GM12878 (cell line): ENCODE measurements around the gene MRPL20. TPM values are rescaled to one million over a fixed set of nuclear protein-coding genes. Genes with fewer than 3 reads are reported as not detected.

Experiments used
- ATAC-seq: fragments of 200-7000 bp; cut with Tn5 transposase; 3 replicates; pipeline ENCODE4 v1.9.1; 2020; ENCODE audit warnings: mild to moderate bottlenecking, moderate library complexity
- BruUV-seq: library from RNA; stranded (reverse); fragments of 400-500 nt; replicated peaks from 2 replicates; lab custom pipeline; 2021; lab: Mats Ljungman, UMichigan
- CTCF ChIA-PET: fragments of 300-600 bp; sonication (Branson Sonifier 250); formaldehyde crosslinking; extraction: SDS; loops from one replicate; lab custom pipeline; 2021; ENCODE audit warnings: inconsistent platforms; lab: Yijun Ruan, JAX
- POLR2A ChIA-PET: fragments of 350-600 bp; formaldehyde crosslinking; extraction: SDS; loops from one replicate; lab custom pipeline; 2021; ENCODE audit warnings: inconsistent platforms; lab: Charles Lee
- RAD21 ChIA-PET: fragments of 300-600 bp; sonication (Branson Sonifier 250); formaldehyde crosslinking; loops from one replicate; lab custom pipeline; 2023; ENCODE audit warnings: antibody characterized with exemption; ENCODE audit not compliant: unreplicated experiment; lab: Charles Lee
- SMC1A ChIA-PET: fragments of 300-600 bp; sonication (Branson Sonifier 250); formaldehyde crosslinking; loops from one replicate; lab custom pipeline; 2023; ENCODE audit not compliant: unreplicated experiment, uncharacterized antibody; lab: Charles Lee
- DNase-seq: peaks from one replicate; pipeline ENCODE4 v3.0.0-alpha.2; 2011; ENCODE audit warnings: low read depth, low spot score
- FAIRE-seq: peaks from 3 replicates; lab custom pipeline; 2011; peaks lifted over from hg19 to GRCh38; lab: Jason Lieb, UNC
- H2AFZ ChIP-seq: 2 replicates; pipeline ENCODE4 v1.6.0; 2011; ENCODE audit warnings: low read depth, low read length, control low read depth; ENCODE audit not compliant: control insufficient read depth
- H3K27ac ChIP-seq: 2 replicates; pipeline ENCODE4 v1.5.1; 2011; ENCODE audit warnings: control low read depth; ENCODE audit not compliant: control insufficient read depth, insufficient read depth
- H3K27me3 ChIP-seq, 2 experiments: replicated peaks in 1 of 2; 2 replicates each; pipeline versions ENCODE4 v1.6.0 to v1.6.1; 2011; ENCODE audit warnings: low read length in 1 of 2; ENCODE audit not compliant: control insufficient read depth in 2 of 2, insufficient read depth in 2 of 2
- H3K36me3 ChIP-seq, 2 experiments: 2 replicates each; pipeline ENCODE4 v1.5.1; 2011; ENCODE audit warnings: low read length in 1 of 2; ENCODE audit not compliant: control insufficient read depth in 2 of 2, insufficient read depth in 2 of 2
- H3K4me1 ChIP-seq: 2 replicates; pipeline ENCODE4 v1.6.1; 2011; ENCODE audit warnings: mild to moderate bottlenecking, low read length, moderate library complexity, mixed read lengths; ENCODE audit not compliant: control insufficient read depth, insufficient read depth
- H3K4me2 ChIP-seq: 2 replicates; pipeline ENCODE4 v1.6.0; 2011; ENCODE audit warnings: control low read depth; ENCODE audit not compliant: control insufficient read depth, insufficient read depth
- H3K4me3 ChIP-seq: fragments of 200-600 bp; sonication (generic); 2 replicates; pipeline ENCODE4 v1.5.1; 2016
- H3K79me2 ChIP-seq: 2 replicates; pipeline ENCODE4 v1.6.0; 2011; ENCODE audit warnings: low read length; ENCODE audit not compliant: control insufficient read depth, insufficient read depth
- H3K9ac ChIP-seq: 2 replicates; pipeline ENCODE4 v1.8.0; 2011; ENCODE audit warnings: low read length, control low read depth, mixed read lengths; ENCODE audit not compliant: control insufficient read depth, insufficient read depth
- H3K9me3 ChIP-seq: replicated peaks from 3 replicates; pipeline ENCODE4 v1.5.1; 2011; ENCODE audit warnings: mild to moderate bottlenecking, low read length; ENCODE audit not compliant: control insufficient read depth, insufficient read depth
- H4K20me1 ChIP-seq: 2 replicates; pipeline ENCODE4 v1.6.0; 2011; ENCODE audit not compliant: control insufficient read depth, insufficient read depth
- BACH1 ChIP-seq: fragments of 450-650 bp; IDR thresholded peaks from 2 replicates; pipeline ENCODE4 v1.6.1; 2017; ENCODE audit warnings: mild to moderate bottlenecking, borderline replicate concordance
- CBX5 ChIP-seq: sonication (generic); IDR thresholded peaks from 2 replicates; pipeline ENCODE4 v1.6.1; 2016; ENCODE audit warnings: low read depth, moderate library complexity, mild to moderate bottlenecking, inconsistent platforms
- DPF2 ChIP-seq: fragments of 450-650 bp; IDR thresholded peaks from 2 replicates; pipeline ENCODE4 v1.6.1; 2017; ENCODE audit warnings: mild to moderate bottlenecking
- FOXK2 ChIP-seq: fragments of 450-650 bp; IDR thresholded peaks from 2 replicates; pipeline ENCODE4 v1.6.1; 2017; ENCODE audit warnings: mild to moderate bottlenecking, moderate library complexity
- FOXM1 ChIP-seq: IDR thresholded peaks from 2 replicates; pipeline ENCODE4 v1.6.1; 2012; ENCODE audit warnings: low read depth, mild to moderate bottlenecking, inconsistent platforms, low read length, moderate library complexity
- GATAD2B ChIP-seq: fragments of 450-650 bp; conservative IDR thresholded peaks from 2 replicates; pipeline ENCODE4 v1.6.1; 2017; ENCODE audit warnings: low read depth, mild to moderate bottlenecking, moderate library complexity
- MEF2B ChIP-seq: fragments of 450-650 bp; IDR thresholded peaks from 2 replicates; pipeline ENCODE4 v1.6.1; 2018; ENCODE audit warnings: mild to moderate bottlenecking, moderate library complexity; ENCODE audit not compliant: partially characterized antibody, poor library complexity, severe bottlenecking
- PAX8 ChIP-seq: fragments of 450-650 bp; IDR thresholded peaks from 2 replicates; pipeline ENCODE4 v1.6.1; 2017; ENCODE audit warnings: mild to moderate bottlenecking, moderate library complexity
- POLR2AphosphoS2 ChIP-seq: IDR thresholded peaks from 2 replicates; pipeline ENCODE4 v1.6.1; 2011; ENCODE audit warnings: low read depth, mild to moderate bottlenecking, low read length, improper control_type of control experiment, moderate library complexity
- TBL1XR1 ChIP-seq: IDR thresholded peaks from 2 replicates; pipeline ENCODE4 v1.6.1; 2012; ENCODE audit warnings: low read depth, low read length, improper control_type of control experiment
- ZBED1 ChIP-seq: IDR thresholded peaks from 2 replicates; pipeline ENCODE4 v1.6.1; 2016; ENCODE audit warnings: borderline replicate concordance
- ZNF24 ChIP-seq: fragments of 450-650 bp; IDR thresholded peaks from 2 replicates; pipeline ENCODE4 v1.6.1; 2017; ENCODE audit warnings: antibody characterized with exemption, mild to moderate bottlenecking
- ZNF622 ChIP-seq: fragments of 450-650 bp; IDR thresholded peaks from 2 replicates; pipeline ENCODE4 v1.6.1; 2017; ENCODE audit warnings: mild to moderate bottlenecking, inconsistent platforms
- ZSCAN29 ChIP-seq: fragments of 450-650 bp; IDR thresholded peaks from 2 replicates; pipeline ENCODE4 v1.6.1; 2017; ENCODE audit warnings: mild to moderate bottlenecking, moderate library complexity
- ZZZ3 ChIP-seq: IDR thresholded peaks from 2 replicates; pipeline ENCODE4 v1.6.1; 2011; ENCODE audit warnings: low read depth; ENCODE audit not compliant: control insufficient read depth, insufficient read length
- WGBS: methylation state at CpG from one replicate; pipeline ENCODE4 v1.1.6; 2016; ENCODE audit warnings: low lambda C conversion rate; ENCODE audit not compliant: insufficient replicate concordance, insufficient coverage; ENCODE audit errors: missing lambda C conversion rate; 5-methylcytosine and 5-hydroxymethylcytosine counted together
- in situ Hi-C: fragments of 300-500 bp; cut with MboI; formaldehyde crosslinking; loops from 9 replicates; pipeline ENCODE4 v1.14.3; 2018; ENCODE audit warnings: mixed read lengths
- intact Hi-C: fragments of 100-400 bp; cut with micrococcal nuclease; formaldehyde crosslinking; loops from one replicate; pipeline ENCODE4 v1.14.2; 2022; ENCODE audit not compliant: unreplicated experiment
- polyA plus RNA-seq, 11 experiments: library from polyadenylated mRNA; depleted of rRNA in 4 of 11; unstranded in 6 of 11; stranded (reverse) in 5 of 11; fragments of >200 nt; fragmentation: Nextera tagmentation in 4 of 11; fragmentation: Illumina TruSeq in 1 of 11; extraction: Ambion mirVana in 4 of 11; extraction: Trizol in 1 of 11; gene quantifications; 1 replicate in 1 of 11; 2 replicates in 10 of 11; pipeline versions ENCODE4 v1.2.1 to v1.2.3, GENCODE V29; 2011 to 2016; ENCODE audit warnings: inconsistent platforms in 2 of 11, missing spikeins in 2 of 11, low read depth in 1 of 11
- total RNA-seq, 4 experiments: library from RNA; depleted of rRNA in 3 of 4; stranded (reverse); fragments of >200 nt in 3 of 4; fragmentation: Illumina TruSeq in 1 of 4; extraction: Trizol in 1 of 4; gene quantifications; 2 replicates each; pipeline versions ENCODE4 v1.2.1 to v1.2.3, GENCODE V29; 2013 to 2021
- TF ChIP-seq, protein P1 (sequence below): IDR thresholded peaks from 2 replicates; pipeline ENCODE4 v1.6.1; 2012; ENCODE audit warnings: low read depth, low read length, improper control_type of control experiment

MRPL20 gene
- total and polyA plus RNA-seq, 10 of the 15 experiments (the other 5 are each of a cell fraction or from before 2014, with no cell fraction given), result 129 to 525 (median 255) TPM

DNA sequence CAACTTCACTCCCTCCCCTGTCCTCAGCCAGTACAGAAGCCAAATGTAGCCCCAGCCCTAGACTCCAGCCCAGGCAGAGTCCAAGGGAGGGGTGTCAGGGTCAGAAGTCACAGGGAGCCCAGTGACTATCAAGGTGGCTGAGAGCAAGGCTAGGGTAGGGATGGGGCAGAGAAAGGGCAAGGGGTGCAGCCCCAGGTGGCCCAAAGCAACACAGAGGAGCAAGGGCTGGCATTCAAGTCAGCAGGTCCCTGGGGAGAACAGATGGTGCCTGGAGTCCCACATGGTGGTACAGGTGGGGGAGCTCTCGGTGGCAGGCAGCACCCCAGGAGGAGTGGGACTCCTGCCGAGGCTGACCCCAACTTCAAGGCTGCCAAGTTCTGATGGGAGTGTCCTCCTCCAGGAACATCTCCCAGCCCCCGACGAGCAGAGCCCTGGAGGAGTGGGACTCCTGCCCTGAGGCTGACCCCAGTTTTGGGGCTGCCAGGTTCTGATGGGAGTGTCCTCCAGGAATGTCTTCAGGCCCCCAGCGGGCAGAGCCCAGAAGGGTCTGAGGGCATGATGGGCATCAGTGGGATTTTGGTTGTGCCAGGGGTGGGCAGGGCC is 54.2 kb downstream of the MRPL20 start:
- ATAC-seq (no peak), FAIRE-seq (no peak)
- H3K4me3 ChIP-seq, result no peak overlapping the region
- BruUV-seq, result no TSS peak
- H3K9ac ChIP-seq, result no peak overlapping the region
- peaks cover 0 to 3% of the 10 kb centered on the region in 2 experiments; a peak in 2 of 4 replicates for H3K27me3 ChIP-seq
- peaks cover 2% of the 10 kb centered on the region for H3K79me2 ChIP-seq
- no peak overlapping the region for H3K4me2 ChIP-seq
- TF ChIP-seq, protein P1, sequence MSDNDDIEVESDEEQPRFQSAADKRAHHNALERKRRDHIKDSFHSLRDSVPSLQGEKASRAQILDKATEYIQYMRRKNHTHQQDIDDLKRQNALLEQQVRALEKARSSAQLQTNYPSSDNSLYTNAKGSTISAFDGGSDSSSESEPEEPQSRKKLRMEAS, result no peak
- TF ChIP-seq MEF2B (peak; percentile 34), ZBED1 (no peak), FOXM1 (no peak), BACH1 (no peak), PAX8 (no peak), ZNF24 (no peak), FOXK2 (no peak), CBX5 (no peak), ZNF622 (no peak), POLR2AphosphoS2 (peak; percentile 38; the same call in 1 of the 2 replicates), TBL1XR1 (no peak), DPF2 (no peak), GATAD2B (no peak), ZZZ3 (no peak), ZSCAN29 (no peak)
- TF ChIP-seq, all 136 proteins: peak for 2
- no peaks in the 10 kb centered on the region for H4K20me1 ChIP-seq
- no peak overlapping the region for H2AFZ ChIP-seq
- no peaks in the 10 kb centered on the region for H3K36me3 ChIP-seq
- in situ Hi-C loops, result no loop called here
- intact Hi-C loops, result no loop called here
- ChIA-PET POLR2A (no interaction called here), CTCF (interaction anchor here (1.8 kb wide), 1 partner anchor 19 kb away, joined by 10 read pairs; no protein-coding TSS in a partner anchor), RAD21 (no interaction called here), SMC1A (no interaction called here)
- no peak overlapping the region for H3K27ac ChIP-seq
- no peak for DNase-seq
- WGBS, result 40% methylated on average over 5 of the region's 5 CpGs
- no peaks in the 10 kb centered on the region for H3K9me3 ChIP-seq
- H3K4me1 ChIP-seq, result peaks cover 2% of the 10 kb centered on the region; the same call in 1 of the 2 replicates

Other genes starting within 250 kb of the MRPL20 start
Only the 7 nearest of the 27 such genes appear.
- 23.5 and 31.1 TPM in 2 replicates for gene DVL1, start 57.9 kb downstream of the MRPL20 start, total RNA-seq (2014; rRNA removed)
- gene DVL1, start 57.9 kb downstream of the MRPL20 start, total RNA-seq (2014; rRNA removed; fragmentation: Illumina TruSeq; extraction: Trizol), result 6.1 and 7.5 TPM in 2 replicates
- gene DVL1, start 57.9 kb downstream of the MRPL20 start, total RNA-seq (2021), result 29.8 and 30.8 TPM in 2 replicates
- gene DVL1, start 57.9 kb downstream of the MRPL20 start, polyA plus RNA-seq (2011; rRNA removed), result 3.6 and 7.3 TPM in 2 replicates
- 0.48 and 1.6 TPM in 2 replicates for gene DVL1, start 57.9 kb downstream of the MRPL20 start, polyA plus RNA-seq (2014; fragmentation: Illumina TruSeq; extraction: Trizol)
- under 1 TPM; 0.10 to 0.53 TPM for gene DVL1, start 57.9 kb downstream of the MRPL20 start, polyA plus RNA-seq (2014; fragmentation: Nextera tagmentation; extraction: Ambion mirVana)
- gene DVL1, start 57.9 kb downstream of the MRPL20 start, polyA plus RNA-seq (2014; rRNA removed), result 29.6 and 35.6 TPM in 2 replicates
- 1 to 10 TPM; 1.3 to 1.9 TPM for gene DVL1, start 57.9 kb downstream of the MRPL20 start, polyA plus RNA-seq (2016; fragmentation: Nextera tagmentation; extraction: Ambion mirVana)
- not detected in 2 replicates for gene MXRA8, start 48.7 kb downstream of the MRPL20 start, total RNA-seq (2014; rRNA removed)
- not detected in 2 replicates for gene MXRA8, start 48.7 kb downstream of the MRPL20 start, total RNA-seq (2014; rRNA removed; fragmentation: Illumina TruSeq; extraction: Trizol)
- gene MXRA8, start 48.7 kb downstream of the MRPL20 start, total RNA-seq (2021), result 0.29 and 0.54 TPM in 2 replicates
- 0.11 and 0.20 TPM in 2 replicates for gene MXRA8, start 48.7 kb downstream of the MRPL20 start, polyA plus RNA-seq (2011; rRNA removed)
- not detected in 2 replicates for gene MXRA8, start 48.7 kb downstream of the MRPL20 start, polyA plus RNA-seq (2014; fragmentation: Illumina TruSeq; extraction: Trizol)
- not detected for gene MXRA8, start 48.7 kb downstream of the MRPL20 start, polyA plus RNA-seq (2014; fragmentation: Nextera tagmentation; extraction: Ambion mirVana)
- gene MXRA8, start 48.7 kb downstream of the MRPL20 start, polyA plus RNA-seq (2014; rRNA removed), result 0.19 and 0.27 TPM in 2 replicates
- gene MXRA8, start 48.7 kb downstream of the MRPL20 start, polyA plus RNA-seq (2016; fragmentation: Nextera tagmentation; extraction: Ambion mirVana), result under 1 TPM in 1 of 2 experiments, not detected in 1; 0.15 TPM
- gene AURKAIP1, start 32.1 kb downstream of the MRPL20 start, total RNA-seq (2014; rRNA removed), result 146 and 177 TPM in 2 replicates
- gene AURKAIP1, start 32.1 kb downstream of the MRPL20 start, total RNA-seq (2014; rRNA removed; fragmentation: Illumina TruSeq; extraction: Trizol), result 30.2 and 37.4 TPM in 2 replicates
- gene AURKAIP1, start 32.1 kb downstream of the MRPL20 start, total RNA-seq (2021), result 198 and 210 TPM in 2 replicates
- gene AURKAIP1, start 32.1 kb downstream of the MRPL20 start, polyA plus RNA-seq (2011; rRNA removed), result 38.3 and 66.8 TPM in 2 replicates
- 3.9 and 26.5 TPM in 2 replicates for gene AURKAIP1, start 32.1 kb downstream of the MRPL20 start, polyA plus RNA-seq (2014; fragmentation: Illumina TruSeq; extraction: Trizol)
- 10 to 100 TPM in 1 of 2 experiments, 1 to 10 TPM in 1; 6.5 to 26.6 TPM for gene AURKAIP1, start 32.1 kb downstream of the MRPL20 start, polyA plus RNA-seq (2014; fragmentation: Nextera tagmentation; extraction: Ambion mirVana)
- 173 and 210 TPM in 2 replicates for gene AURKAIP1, start 32.1 kb downstream of the MRPL20 start, polyA plus RNA-seq (2014; rRNA removed)
- gene AURKAIP1, start 32.1 kb downstream of the MRPL20 start, polyA plus RNA-seq (2016; fragmentation: Nextera tagmentation; extraction: Ambion mirVana), result 100 to 1,000 TPM; 341 to 366 TPM
- gene CCNL2, start 8.0 kb downstream of the MRPL20 start, total RNA-seq (2014; rRNA removed), result 102 and 106 TPM in 2 replicates
- 42.5 and 43.2 TPM in 2 replicates for gene CCNL2, start 8.0 kb downstream of the MRPL20 start, total RNA-seq (2014; rRNA removed; fragmentation: Illumina TruSeq; extraction: Trizol)
- gene CCNL2, start 8.0 kb downstream of the MRPL20 start, total RNA-seq (2021), result 83.8 and 101 TPM in 2 replicates
- 112 and 115 TPM in 2 replicates for gene CCNL2, start 8.0 kb downstream of the MRPL20 start, polyA plus RNA-seq (2011; rRNA removed)
- gene CCNL2, start 8.0 kb downstream of the MRPL20 start, polyA plus RNA-seq (2014; fragmentation: Illumina TruSeq; extraction: Trizol), result 33.7 and 54.3 TPM in 2 replicates
- gene CCNL2, start 8.0 kb downstream of the MRPL20 start, polyA plus RNA-seq (2014; fragmentation: Nextera tagmentation; extraction: Ambion mirVana), result 1 to 10 TPM; 2.1 to 5.5 TPM
- gene CCNL2, start 8.0 kb downstream of the MRPL20 start, polyA plus RNA-seq (2014; rRNA removed), result 143 and 153 TPM in 2 replicates
- gene CCNL2, start 8.0 kb downstream of the MRPL20 start, polyA plus RNA-seq (2016; fragmentation: Nextera tagmentation; extraction: Ambion mirVana), result 100 to 1,000 TPM; 100 to 102 TPM
- 0.17 and 0.33 TPM in 2 replicates for gene ANKRD65, start 14.0 kb upstream of the MRPL20 start, total RNA-seq (2014; rRNA removed)
- 0.18 and 0.45 TPM in 2 replicates for gene ANKRD65, start 14.0 kb upstream of the MRPL20 start, total RNA-seq (2014; rRNA removed; fragmentation: Illumina TruSeq; extraction: Trizol)
- gene ANKRD65, start 14.0 kb upstream of the MRPL20 start, total RNA-seq (2021), result 0.96 and 1.2 TPM in 2 replicates
- gene ANKRD65, start 14.0 kb upstream of the MRPL20 start, polyA plus RNA-seq (2011; rRNA removed), result 0.12 and 0.24 TPM in 2 replicates
- gene ANKRD65, start 14.0 kb upstream of the MRPL20 start, polyA plus RNA-seq (2014; fragmentation: Illumina TruSeq; extraction: Trizol), result 0.14 and 0.29 TPM in 2 replicates
- gene ANKRD65, start 14.0 kb upstream of the MRPL20 start, polyA plus RNA-seq (2014; fragmentation: Nextera tagmentation; extraction: Ambion mirVana), result under 1 TPM; 0.05 to 0.15 TPM
- gene ANKRD65, start 14.0 kb upstream of the MRPL20 start, polyA plus RNA-seq (2014; rRNA removed), result 0.86 and 0.94 TPM in 2 replicates
- 1 to 10 TPM; 1.8 to 2.8 TPM for gene ANKRD65, start 14.0 kb upstream of the MRPL20 start, polyA plus RNA-seq (2016; fragmentation: Nextera tagmentation; extraction: Ambion mirVana)
- gene VWA1, start 28.4 kb upstream of the MRPL20 start, total RNA-seq (2014; rRNA removed), result 0.40 and 0.71 TPM in 2 replicates
- gene VWA1, start 28.4 kb upstream of the MRPL20 start, total RNA-seq (2014; rRNA removed; fragmentation: Illumina TruSeq; extraction: Trizol), result 0.13 and 0.14 TPM in 2 replicates
- 1.7 and 1.8 TPM in 2 replicates for gene VWA1, start 28.4 kb upstream of the MRPL20 start, total RNA-seq (2021)
- gene VWA1, start 28.4 kb upstream of the MRPL20 start, polyA plus RNA-seq (2011; rRNA removed), result 0.45 and 1.1 TPM in 2 replicates
- gene VWA1, start 28.4 kb upstream of the MRPL20 start, polyA plus RNA-seq (2014; fragmentation: Illumina TruSeq; extraction: Trizol), result 0.03 TPM in 1 of 2 replicates, not detected in the other
- under 1 TPM in 1 of 2 experiments, not detected in 1; 0.02 TPM for gene VWA1, start 28.4 kb upstream of the MRPL20 start, polyA plus RNA-seq (2014; fragmentation: Nextera tagmentation; extraction: Ambion mirVana)
- 0.40 and 0.56 TPM in 2 replicates for gene VWA1, start 28.4 kb upstream of the MRPL20 start, polyA plus RNA-seq (2014; rRNA removed)
- gene VWA1, start 28.4 kb upstream of the MRPL20 start, polyA plus RNA-seq (2016; fragmentation: Nextera tagmentation; extraction: Ambion mirVana), result under 1 TPM in 1 of 2 experiments, not detected in 1; 0.24 TPM
- gene ATAD3C, start 42.4 kb upstream of the MRPL20 start, total RNA-seq (2014; rRNA removed), result 0.06 and 0.44 TPM in 2 replicates
- 0.41 and 0.63 TPM in 2 replicates for gene ATAD3C, start 42.4 kb upstream of the MRPL20 start, total RNA-seq (2014; rRNA removed; fragmentation: Illumina TruSeq; extraction: Trizol)
- 1.1 and 1.6 TPM in 2 replicates for gene ATAD3C, start 42.4 kb upstream of the MRPL20 start, total RNA-seq (2021)
- gene ATAD3C, start 42.4 kb upstream of the MRPL20 start, polyA plus RNA-seq (2011; rRNA removed), result 2.2 and 3.1 TPM in 2 replicates
- 0.22 and 0.32 TPM in 2 replicates for gene ATAD3C, start 42.4 kb upstream of the MRPL20 start, polyA plus RNA-seq (2014; fragmentation: Illumina TruSeq; extraction: Trizol)
- under 1 TPM; 0.03 to 0.13 TPM for gene ATAD3C, start 42.4 kb upstream of the MRPL20 start, polyA plus RNA-seq (2014; fragmentation: Nextera tagmentation; extraction: Ambion mirVana)
- gene ATAD3C, start 42.4 kb upstream of the MRPL20 start, polyA plus RNA-seq (2014; rRNA removed), result 1.1 and 2.1 TPM in 2 replicates
- 1 to 10 TPM; 2.1 to 2.9 TPM for gene ATAD3C, start 42.4 kb upstream of the MRPL20 start, polyA plus RNA-seq (2016; fragmentation: Nextera tagmentation; extraction: Ambion mirVana)